NCI-H2227 (cell line): ENCODE data around the gene RACK1.

Experiments used
- DNase-seq: peaks from one replicate; lab custom pipeline; 2025; ENCODE audit not compliant: unreplicated experiment; lab: John Stamatoyannopoulos, UW

The RACK1 gene

DNA sequence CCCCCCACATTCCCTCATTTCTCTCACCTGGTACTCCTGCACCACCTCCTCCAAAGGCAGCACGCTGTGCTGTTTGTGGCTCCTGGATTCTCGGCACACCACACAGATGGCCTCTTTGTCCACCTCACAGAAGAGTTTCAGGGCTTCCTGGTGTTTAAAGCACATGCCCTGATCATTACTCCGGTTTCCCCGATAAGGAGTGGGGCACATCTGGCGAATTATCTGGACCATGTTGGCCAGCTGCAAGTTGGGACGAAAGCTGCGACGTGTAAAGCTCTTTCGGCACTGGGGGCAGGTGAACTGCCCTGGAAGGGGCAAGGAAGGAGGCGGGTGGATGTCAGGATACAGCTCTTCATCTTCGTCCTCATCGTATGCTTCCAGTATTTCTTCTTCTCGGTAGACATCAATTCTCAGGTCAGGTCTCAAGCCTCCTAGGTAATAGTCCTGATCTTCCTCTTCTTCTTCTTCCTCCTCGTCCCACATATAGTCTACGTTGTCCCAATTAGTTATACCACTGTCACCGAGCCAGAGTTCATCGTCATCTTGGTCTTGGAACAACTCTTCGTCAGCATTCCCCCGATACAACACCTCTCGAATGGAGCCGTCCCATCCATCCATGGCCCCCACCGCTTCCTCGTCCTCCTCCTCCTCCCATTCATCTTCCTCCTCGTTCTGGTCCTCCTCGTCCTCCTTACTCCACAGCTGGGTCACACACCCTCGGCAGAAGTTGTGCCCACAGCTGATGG, 16.4 kb upstream of the RACK1 start:
- DNase-seq, result no peak

DNA sequence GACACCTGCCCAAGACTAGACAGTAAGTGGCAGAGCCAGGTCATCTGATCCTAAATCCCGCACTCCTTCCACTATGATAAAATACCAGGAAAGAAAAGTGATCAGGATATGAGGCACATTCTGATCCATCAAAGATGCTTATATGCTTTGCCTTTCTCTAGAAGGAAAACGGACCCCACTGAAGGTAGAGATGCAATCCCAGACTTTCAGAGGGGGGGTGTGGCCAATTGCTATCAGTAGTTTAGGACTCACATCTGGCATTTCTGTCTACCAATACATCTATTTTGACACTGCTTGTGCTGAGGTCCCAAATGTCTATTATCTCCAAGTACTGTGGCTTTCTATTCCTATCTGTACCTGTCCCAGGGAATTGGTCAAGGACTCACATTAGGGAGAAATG, 15.6 kb upstream of the RACK1 start:
- DNase-seq, result no peak

DNA sequence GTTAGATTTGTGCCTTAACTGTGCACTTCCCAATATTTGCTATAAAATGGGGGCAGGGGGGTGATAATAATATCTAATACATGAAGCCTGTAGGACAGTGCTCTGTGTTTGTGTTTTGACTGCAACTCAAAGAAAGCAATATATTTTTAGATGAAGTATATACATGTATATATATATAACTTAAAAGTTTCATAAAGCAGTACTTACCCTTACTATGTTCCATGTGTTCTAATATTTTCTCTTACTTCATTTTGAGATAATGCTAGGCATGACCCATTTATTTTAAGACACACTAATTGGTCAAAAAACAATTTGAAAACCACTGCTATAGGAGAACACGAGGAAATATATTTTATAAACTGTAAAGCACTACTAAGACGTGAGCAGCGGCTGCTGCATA, 14.9 kb upstream of the RACK1 start:
- DNase-seq, result no peak

DNA sequence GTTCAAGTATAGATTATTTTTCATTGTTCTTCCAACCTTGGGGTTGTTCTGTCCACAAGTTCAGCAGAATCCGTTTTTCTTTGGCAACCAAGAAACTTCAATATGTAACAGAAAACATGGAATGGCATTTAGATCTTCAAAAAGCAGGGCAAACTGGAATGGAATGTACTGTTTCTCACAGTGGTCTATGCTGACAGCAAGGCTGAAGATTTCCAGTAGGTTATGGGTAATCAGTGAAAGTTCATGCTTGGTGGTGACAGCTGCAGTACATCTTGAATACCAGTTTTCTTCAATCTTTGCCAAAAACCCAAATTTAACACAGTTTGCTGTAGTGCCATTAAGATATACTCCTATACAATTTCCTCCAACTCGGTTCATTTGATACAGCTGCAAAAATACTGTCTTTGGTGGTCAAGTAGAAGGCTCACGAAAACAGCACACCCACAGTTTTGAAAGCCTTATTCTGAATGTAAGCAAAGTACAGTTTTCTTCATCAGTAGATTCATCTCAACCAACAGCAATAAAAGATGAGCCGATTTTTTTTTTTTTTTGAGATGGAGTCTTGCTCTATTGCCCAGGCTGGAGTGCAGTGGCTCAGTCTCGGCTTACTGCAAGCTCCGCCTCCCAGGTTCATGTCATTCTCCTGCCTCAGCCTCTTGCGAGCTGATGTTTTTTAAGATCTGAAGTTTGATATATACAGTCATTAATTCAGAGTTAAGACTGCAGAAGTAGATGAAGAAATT, 12.3 kb upstream of the RACK1 start:
- DNase-seq, result no peak

DNA sequence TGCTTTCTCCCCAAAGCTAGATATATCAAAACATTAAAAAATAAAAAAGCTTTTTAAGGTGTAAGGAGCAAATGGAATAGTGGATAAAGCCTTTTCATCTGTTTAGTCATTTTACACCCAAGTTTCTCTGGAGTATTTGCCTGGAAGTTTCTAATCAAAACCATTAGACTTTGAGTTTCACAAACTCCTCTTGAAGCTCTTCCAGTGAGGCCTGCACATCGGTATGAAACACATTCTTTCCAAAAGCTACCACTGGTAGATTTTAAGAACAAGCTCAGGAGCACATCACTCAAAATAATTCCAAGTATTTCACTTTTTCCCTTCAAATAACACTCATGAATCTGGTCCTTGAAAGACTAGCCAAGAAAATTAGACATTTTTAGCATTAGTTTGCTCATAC, 11.6 kb upstream of the RACK1 start:
- no peak for DNase-seq

DNA sequence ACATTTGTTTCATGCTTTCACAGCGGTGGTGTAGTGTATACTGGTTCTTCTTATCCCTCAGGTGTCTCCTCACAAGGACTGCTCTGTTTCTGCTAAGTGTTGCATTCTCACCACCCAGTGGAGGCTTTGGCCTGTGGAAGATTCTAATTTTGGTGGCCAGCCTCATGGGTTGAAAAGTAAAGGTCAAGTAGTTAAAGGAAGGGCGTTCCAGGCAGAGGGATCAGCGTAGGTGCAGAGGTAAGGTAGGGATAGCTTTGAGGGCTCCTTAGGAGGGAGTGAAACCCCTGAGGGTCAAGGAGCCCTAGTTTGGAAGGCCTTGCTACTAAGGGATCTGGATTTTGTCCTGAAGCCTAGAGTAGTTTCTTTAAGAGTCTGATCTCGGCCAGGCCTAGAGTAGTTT, 4.6 kb upstream of the RACK1 start:
- DNase-seq, result no peak

DNA sequence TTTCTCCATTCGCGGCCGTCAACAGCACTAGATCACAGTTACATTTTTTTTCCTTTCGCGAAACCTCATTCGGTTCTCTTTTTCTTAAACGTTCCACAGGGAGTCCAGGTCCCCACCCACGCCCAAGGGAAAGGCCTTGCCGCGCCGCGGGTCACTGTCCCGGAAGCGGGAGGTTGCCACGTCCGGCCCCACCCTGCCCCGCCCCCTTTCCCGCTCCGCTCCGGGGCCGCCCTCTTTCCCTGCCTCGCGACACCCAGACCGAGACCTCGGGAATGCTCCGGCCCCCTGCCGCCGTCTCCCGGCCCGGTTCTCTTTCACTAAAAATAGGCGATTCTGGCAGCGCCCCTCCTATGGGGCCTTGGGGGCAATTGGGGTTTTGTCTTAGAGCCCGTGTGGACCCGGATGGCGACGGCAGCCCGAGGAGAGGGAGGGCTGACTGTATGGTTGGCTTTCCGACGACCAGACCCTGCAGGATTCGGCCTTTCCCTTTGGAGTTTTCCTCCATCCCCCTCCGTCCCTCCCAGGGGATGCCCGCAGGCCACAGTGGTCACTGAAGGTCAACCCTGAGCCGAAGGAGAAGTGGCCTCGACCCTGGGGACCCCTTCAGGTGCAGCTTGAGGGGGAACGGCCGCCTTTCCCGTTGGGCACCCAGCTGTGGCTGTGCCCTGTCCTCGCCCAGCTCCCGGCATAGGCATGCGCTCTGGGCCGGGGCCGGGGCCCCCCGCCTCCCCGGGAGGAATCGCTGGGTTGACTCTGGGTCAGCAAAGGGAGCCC, 2.8 kb upstream of the RACK1 start:
- no peak for DNase-seq

DNA sequence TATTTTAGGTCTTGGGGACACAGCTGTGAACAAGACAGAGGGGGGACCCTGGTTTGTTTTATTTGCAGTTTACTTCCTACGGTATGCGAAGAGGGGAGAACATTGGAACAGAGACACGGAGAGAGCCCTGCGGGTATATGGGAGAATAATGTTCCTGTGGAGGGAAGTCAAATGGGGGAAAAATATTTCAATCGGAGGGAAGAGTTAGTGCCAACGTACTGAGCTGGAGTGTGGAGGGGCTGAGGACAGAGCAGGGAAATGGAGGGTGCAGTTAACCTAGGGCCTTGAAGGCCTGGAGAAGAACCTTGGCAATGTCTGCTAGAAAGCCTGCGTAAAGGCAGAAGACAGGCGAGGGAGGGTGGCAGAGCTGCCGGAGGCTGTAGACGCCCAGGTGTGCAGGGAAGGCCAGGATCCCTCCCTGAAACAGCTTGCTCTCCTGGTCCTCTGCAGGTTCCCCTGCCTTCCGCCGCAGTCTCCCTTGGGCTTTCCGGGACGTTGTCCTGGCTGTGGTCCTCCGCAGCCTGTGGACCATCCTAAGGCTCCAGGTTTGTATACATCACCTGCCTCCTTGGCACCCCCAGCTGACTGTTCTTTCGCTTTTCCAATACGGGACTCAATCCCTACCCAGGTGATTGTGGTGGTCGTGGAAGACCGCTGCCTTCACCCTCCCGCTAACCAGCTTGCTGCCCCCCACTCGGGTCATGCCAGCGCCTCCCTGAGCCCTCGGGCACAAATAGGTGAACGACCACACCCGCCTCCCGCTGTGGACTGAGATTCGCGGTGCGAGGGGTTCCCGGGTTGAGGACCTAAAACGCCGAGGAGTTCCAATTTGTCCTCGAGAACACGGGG, 1.9 kb upstream of the RACK1 start:
- no peak for DNase-seq

DNA sequence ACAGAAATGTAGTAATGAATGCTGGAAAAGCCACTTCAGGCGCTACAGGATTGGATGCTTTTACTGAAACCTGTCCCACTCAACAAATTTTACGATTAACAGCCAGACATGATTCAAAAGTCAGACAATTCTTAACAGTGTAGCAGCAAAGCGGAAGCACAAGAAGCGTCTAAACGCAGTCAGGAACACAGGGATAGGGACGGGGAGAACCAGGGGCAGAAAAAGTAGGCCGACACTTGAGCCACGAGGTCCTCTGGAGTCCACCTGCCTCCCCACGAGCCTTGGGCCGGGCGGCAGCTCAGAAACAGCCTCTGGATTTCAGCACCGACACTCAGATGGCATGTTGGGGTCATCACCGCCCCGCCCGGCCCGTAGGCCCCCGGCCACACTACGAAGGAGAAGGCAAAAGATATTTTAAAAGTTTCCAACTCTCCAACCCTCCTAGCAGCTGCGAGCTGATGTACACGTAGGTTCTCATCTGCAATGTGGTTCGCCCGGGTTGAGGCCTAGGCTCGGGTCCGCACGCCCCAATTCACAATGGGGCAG, 615 bp downstream of the RACK1 start:
- DNase-seq, result no peak

DNA sequence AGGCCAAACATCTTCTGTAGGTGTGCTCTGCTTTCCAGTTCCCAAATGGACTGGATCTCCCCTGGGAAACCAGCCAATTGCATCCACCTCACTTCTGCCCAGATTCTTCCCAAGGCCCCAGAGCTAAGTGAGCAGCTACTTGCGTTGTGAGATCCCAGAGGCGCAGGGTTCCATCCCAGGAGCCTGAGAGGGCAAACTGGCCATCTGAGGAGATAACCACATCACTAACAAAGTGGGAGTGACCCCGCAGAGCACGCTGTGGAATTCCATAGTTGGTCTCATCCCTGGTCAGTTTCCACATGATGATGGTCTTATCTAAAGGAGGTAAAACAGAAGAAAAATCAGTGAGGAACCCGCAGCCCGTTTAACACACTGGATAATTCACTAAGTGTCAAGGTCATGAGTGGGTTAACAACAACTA, 1.7 kb downstream of the RACK1 start:
- DNase-seq, result no peak

DNA sequence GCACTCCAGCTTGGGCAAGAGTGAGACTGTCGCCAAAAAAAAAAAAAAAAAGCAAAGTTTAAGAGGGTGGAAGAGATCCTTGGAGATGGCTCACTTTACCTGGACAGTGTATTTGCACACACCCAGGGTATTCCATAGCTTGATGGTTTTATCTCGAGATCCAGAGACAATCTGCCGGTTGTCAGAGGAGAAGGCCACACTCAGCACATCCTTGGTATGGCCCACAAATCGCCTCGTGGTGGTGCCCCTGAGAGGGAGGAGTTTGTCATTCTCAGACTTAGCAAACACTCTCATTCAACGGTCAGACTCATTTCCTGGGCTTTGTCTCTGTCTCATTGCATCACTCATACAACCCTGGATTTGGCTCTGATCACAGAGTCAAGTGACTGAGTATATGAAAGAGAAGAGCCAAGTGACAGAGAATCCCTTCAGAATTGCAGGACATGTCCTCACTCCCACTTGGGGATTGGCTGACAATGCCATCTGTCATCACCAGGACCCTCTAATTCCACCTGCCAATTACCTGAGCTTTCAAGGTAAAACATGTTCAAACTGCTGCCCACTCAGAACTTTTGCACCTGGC, 2.2 kb downstream of the RACK1 start:
- no peak for DNase-seq

DNA sequence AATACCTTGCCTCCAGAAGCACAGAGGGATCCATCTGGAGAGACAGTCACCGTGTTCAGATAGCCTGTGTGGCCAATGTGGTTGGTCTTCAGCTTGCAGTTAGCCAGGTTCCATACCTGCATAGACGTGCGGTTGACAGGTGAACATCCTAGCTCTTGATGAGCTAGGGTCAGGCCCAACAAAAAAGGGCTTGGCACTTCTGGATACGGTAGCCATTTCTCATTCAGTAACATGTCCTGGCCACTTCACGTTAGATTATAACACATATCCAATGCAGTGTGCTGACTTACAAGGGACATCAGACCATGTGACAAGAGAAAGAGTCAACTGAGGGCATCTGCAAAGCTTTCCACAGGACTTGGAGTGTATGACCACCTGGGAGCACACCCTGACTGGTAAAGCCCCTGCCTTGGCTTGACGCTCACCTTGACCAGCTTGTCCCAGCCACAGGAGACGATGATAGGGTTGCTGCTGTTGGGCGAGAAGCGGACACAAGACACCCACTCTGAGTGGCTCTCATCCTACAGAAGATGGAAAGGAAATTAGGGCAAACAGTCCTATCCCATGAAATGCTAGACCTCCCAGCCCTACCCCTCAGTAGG, 4.5 kb downstream of the RACK1 start:
- DNase-seq, result no peak

DNA sequence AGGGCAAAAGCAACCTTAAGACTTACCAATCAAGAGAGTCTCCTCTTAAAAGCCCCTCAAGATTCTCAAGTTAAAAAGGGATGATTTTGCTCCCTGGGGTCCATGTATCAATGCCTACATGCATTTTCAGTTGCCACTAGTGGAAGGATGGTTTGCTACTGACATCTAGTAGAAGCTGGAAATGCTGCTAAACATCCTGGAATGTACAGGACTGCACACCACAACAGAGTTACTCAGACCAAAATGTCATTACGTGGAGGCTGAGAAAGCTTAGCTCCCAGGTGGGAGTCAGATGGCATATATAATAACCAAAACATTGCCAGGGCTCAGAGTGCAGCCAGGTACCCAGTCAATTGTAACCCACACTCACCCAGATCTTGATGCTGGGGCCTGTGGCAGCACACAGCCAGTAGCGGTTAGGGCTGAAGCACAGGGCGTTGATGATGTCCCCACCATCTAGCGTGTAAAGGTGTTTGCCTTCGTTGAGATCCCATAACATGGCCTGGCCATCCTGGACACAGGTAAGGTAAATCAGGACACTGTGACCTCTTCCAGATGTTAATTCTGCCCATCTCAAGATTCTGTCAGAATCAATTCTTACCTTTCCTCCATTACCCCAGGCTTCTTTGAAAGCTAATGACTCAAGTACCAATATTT, 5.8 kb downstream of the RACK1 start:
- DNase-seq, result no peak

DNA sequence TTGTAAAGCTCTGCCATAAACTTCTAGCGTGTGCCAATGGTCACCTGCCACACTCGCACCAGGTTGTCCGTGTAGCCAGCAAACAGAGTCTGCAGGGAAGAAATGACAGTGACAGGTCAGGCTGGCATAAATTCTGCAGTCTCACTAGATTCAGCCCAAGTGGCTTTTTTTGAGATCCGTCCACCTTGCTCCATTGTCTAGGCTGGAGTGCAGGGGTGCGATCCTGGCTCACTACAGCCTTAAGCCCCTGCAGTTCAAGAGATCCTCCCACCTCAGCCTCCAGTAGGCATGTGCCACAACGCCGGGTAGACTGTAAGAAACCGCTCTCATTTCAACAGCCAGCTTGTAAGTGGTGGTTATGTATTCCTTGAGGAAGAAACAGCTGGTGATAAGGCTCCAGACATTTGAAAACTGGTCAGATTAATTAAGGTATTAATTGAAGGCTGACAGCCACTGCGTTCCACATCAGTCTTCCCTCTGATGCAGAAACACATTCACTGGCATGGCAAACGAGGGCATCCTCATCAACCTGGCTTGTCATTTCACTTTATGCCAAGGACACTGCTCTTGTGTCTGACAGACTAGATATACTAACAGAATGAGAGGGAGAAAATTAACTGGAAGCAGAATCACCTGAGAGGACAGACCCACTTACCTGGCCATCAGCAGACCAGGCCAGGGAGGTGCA, 6.6 kb downstream of the RACK1 start:
- no peak for DNase-seq

DNA sequence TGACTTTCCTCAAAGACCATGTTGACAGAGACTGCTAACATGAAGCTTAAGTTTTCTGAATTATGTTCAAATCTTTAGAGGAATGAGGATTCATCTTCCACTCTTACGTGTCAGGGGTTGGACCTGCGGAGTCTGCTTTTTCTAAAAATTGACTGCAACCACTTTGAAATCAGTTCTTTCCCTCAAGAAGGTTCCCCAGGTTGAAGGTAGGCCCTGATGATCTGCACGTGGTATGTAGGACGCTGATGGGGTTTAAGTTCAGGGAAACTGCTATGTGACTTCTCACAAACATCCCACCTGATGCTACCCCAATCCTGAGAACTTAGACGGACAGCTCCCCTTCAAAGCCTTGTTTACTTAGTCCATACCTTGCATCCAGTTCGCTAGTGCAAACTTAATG, 7.2 kb downstream of the RACK1 start:
- DNase-seq, result no peak

DNA sequence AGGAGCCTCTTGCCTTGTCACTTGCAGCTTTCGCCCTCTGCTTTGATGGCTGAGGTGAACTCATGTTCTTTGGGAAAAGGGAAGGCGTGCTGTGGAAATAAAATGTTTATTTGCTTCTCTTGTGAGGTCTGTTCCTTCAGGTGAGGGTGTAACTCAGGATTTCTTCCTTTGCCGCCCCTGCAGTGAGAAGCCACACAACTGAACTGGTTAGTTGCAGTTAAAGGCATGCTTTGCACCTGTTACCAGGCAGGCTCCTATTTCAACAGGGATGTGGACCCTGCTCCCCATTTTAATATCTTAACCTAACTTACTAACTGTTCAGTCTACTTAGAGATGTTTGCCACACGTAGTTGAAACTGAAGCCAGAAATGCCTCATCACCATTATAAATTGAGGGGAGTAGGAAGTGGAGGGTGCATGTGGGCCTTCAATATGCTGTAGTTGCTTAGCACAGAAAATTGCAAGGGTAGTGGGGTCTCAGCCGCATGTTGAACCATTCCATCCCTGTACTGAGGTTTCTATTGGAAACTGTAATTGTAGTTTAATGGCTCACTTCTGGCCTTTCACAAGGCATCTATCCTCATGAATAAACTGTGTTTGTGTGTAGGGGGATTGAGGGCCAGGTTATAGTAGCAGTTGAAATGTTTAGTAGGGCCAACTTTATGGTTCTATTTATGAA, 7.9 kb downstream of the RACK1 start:
- no peak for DNase-seq

DNA sequence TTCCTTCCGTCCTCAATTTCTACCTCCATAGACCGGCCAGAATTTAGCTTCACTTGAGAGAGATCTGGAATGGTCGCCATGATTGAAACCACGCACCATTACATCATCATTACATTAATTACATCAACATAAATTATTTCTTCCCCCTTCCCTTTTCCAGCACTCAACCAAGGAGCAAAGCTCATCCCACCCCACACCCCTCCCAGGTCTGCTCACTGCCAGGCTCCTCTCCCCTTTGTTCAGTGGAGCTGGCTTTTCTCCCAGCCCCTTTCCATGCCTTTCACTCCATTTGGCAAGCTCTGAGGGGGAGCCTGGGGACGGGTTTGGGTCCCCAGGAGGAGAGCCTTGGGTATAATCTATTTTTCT, 8.4 kb downstream of the RACK1 start:
- DNase-seq, result no peak
